CD14-positive monocyte (primary cell): ENCODE measurements around the gene RNF151. TPM values are rescaled to one million over a fixed set of nuclear protein-coding genes. Genes with fewer than 3 reads are reported as not detected.
A peak's percentile ranks its signal among the peaks of the same experiment; 100 is the strongest.

ENCODE experiments used
- DNase-seq, 3 donors: peaks; one replicate each; pipeline ENCODE4 v3.0.0-alpha.2; 2011 to 2022
- H2AFZ ChIP-seq: 2 replicates; pipeline ENCODE4 v1.6.0; 2012; ENCODE audit warnings: mild to moderate bottlenecking, low read depth, low read length, inconsistent platforms; ENCODE audit not compliant: insufficient read depth, poor library complexity, severe bottlenecking
- H3K27ac ChIP-seq, 2 donors: 1 replicate in 1 of 2; 2 replicates in 1 of 2; pipeline ENCODE4 v1.5.1; 2012 to 2013; ENCODE audit warnings: low read length in 2 of 2, control low read depth in 1 of 2, inconsistent platforms in 1 of 2, low read depth in 1 of 2, mild to moderate bottlenecking in 1 of 2
- H3K27me3 ChIP-seq, 2 donors: one replicate each; pipeline versions ENCODE4 v1.6.0 to v1.6.1; 2011 to 2013; ENCODE audit warnings: low read length in 2 of 2; ENCODE audit not compliant: control insufficient read depth in 2 of 2, insufficient read depth in 2 of 2
- H3K36me3 ChIP-seq, 2 donors: replicated peaks in 1 of 2; 1 replicate in 1 of 2; 2 replicates in 1 of 2; pipeline versions ENCODE4 v1.5.1 to v1.6.1; 2012 to 2013; ENCODE audit warnings: low read length in 2 of 2, control low read depth in 1 of 2, inconsistent platforms in 1 of 2, mild to moderate bottlenecking in 1 of 2; ENCODE audit not compliant: insufficient read depth in 2 of 2, control insufficient read depth in 1 of 2
- H3K4me1 ChIP-seq, 2 donors: 1 replicate in 1 of 2; 2 replicates in 1 of 2; pipeline versions ENCODE4 v1.5.1 to v1.6.1; 2012 to 2013; ENCODE audit warnings: low read length in 2 of 2, control low read depth in 1 of 2, inconsistent platforms in 1 of 2, mild to moderate bottlenecking in 1 of 2, moderate library complexity in 1 of 2; ENCODE audit not compliant: insufficient read depth in 2 of 2, control insufficient read depth in 1 of 2
- H3K4me2 ChIP-seq: replicated peaks from 2 replicates; pipeline ENCODE3; 2012; ENCODE audit warnings: low read length, moderate library complexity, mild to moderate bottlenecking; ENCODE audit not compliant: poor library complexity, severe bottlenecking; ENCODE audit errors: extremely low read depth
- H3K4me3 ChIP-seq, 3 experiments: fragments of 200-600 bp in 1 of 3; sonication (generic) in 1 of 3; replicated peaks in 1 of 3; 1 replicate in 2 of 3; 2 replicates in 1 of 3; pipeline ENCODE4 v1.5.1; 2011 to 2013; ENCODE audit warnings: low read length in 3 of 3, mild to moderate bottlenecking in 3 of 3, control low read depth in 2 of 3, low read depth in 2 of 3, inconsistent platforms in 1 of 3, moderate library complexity in 1 of 3
- H3K79me2 ChIP-seq: 2 replicates; pipeline ENCODE4 v1.6.0; 2012; ENCODE audit warnings: mild to moderate bottlenecking, control low read depth, inconsistent platforms, low read length, moderate library complexity; ENCODE audit not compliant: insufficient read depth
- H3K9ac ChIP-seq: 2 replicates; pipeline ENCODE4 v1.6.0; 2017; ENCODE audit warnings: low read length, mild to moderate bottlenecking; ENCODE audit not compliant: insufficient read depth, poor library complexity, severe bottlenecking
- H3K9me3 ChIP-seq, 2 donors: replicated peaks in 1 of 2; 1 replicate in 1 of 2; 2 replicates in 1 of 2; pipeline versions ENCODE4 v1.5.1 to v1.6.1; 2012 to 2013; ENCODE audit warnings: low read length in 2 of 2, control low read depth in 1 of 2; ENCODE audit not compliant: control insufficient read depth in 1 of 2, insufficient read depth in 1 of 2
- H4K20me1 ChIP-seq: 2 replicates; pipeline ENCODE4 v1.6.0; 2012; ENCODE audit warnings: mild to moderate bottlenecking, low read length, control low read depth, moderate library complexity; ENCODE audit not compliant: insufficient read depth
- H3K27ac Mint-ChIP-seq, 7 donors: one replicate each; pipeline ENCODE4 v1.8.0; 2020; ENCODE audit warnings: mild to moderate bottlenecking in 7 of 7, mixed read lengths in 7 of 7, moderate library complexity in 6 of 7, inconsistent platforms in 2 of 7
- H3K27me3 Mint-ChIP-seq, 3 donors: one replicate each; pipeline ENCODE4 v1.8.0; 2021 to 2022; ENCODE audit warnings: low read depth in 3 of 3, mild to moderate bottlenecking in 3 of 3, mixed read lengths in 3 of 3, moderate library complexity in 3 of 3, inconsistent platforms in 1 of 3
- H3K36me3 Mint-ChIP-seq, 2 donors: one replicate each; pipeline ENCODE4 v1.8.0; 2020; ENCODE audit warnings: mixed read lengths in 2 of 2, inconsistent platforms in 1 of 2, mild to moderate bottlenecking in 1 of 2
- H3K4me1 Mint-ChIP-seq: one replicate; pipeline ENCODE4 v1.8.0; 2020; ENCODE audit warnings: mild to moderate bottlenecking, mixed read lengths
- H3K4me3 Mint-ChIP-seq, 2 donors: one replicate each; pipeline ENCODE4 v1.8.0; 2020; ENCODE audit warnings: mild to moderate bottlenecking in 2 of 2, mixed read lengths in 2 of 2, moderate library complexity in 1 of 2
- H3K9me3 Mint-ChIP-seq, 7 donors: one replicate each; pipeline ENCODE4 v1.8.0; 2020 to 2022; ENCODE audit warnings: mixed read lengths in 7 of 7, mild to moderate bottlenecking in 6 of 7, moderate library complexity in 6 of 7, inconsistent platforms in 2 of 7
- WGBS: methylation state at CpG from one replicate; pipeline ENCODE4 v1.1.5; 2013; ENCODE audit warnings: missing lambda C conversion rate; ENCODE audit not compliant: insufficient coverage; 5-methylcytosine and 5-hydroxymethylcytosine counted together
- intact Hi-C, 2 donors: fragments of 100-400 bp; cut with micrococcal nuclease; formaldehyde crosslinking; loops; one replicate each; pipeline versions ENCODE4 v1.15.0 to v1.15.1; 2023
- polyA plus RNA-seq, 3 donors: library from polyadenylated mRNA; depleted of rRNA in 1 of 3; unstranded in 2 of 3; stranded (reverse) in 1 of 3; fragments of 300-500 nt in 2 of 3; fragments of >200 nt in 1 of 3; fragmentation: Illumina TruSeq in 2 of 3; gene quantifications; 1 replicate in 2 of 3; 2 replicates in 1 of 3; pipeline ENCODE4 v1.2.3, GENCODE V29; 2012 to 2021
- TF ChIP-seq, protein P1 (sequence below): fragments of 200-600 bp; IDR thresholded peaks from one replicate; pipeline ENCODE4 v1.8.0; 2022; ENCODE audit warnings: antibody characterized with exemption, mild to moderate bottlenecking

Gene RNF151
- polyA plus RNA-seq, 3 donors, result not detected

- peaks cover 0 to 17% of the 10 kb centered on the region in 2 donors for H3K9me3 ChIP-seq
- Mint-ChIP-seq H3K27ac (no peak overlapping the region), H3K9me3 (peaks cover 0 to 12% (median 5%) of the 10 kb centered on the region in 7 donors), H3K27me3 (peaks cover 46 to 61% (median 49%) of the 10 kb centered on the region in 3 donors), H3K36me3 (peaks cover 49 to 55% of the 10 kb centered on the region in 2 donors), H3K4me1 (peaks cover 6% of the 10 kb centered on the region), H3K4me3 (peak overlapping the region in 1 of 2 donors; percentile 57)
- intact Hi-C loops, result no loop called here
- no peak overlapping the region for H2AFZ ChIP-seq
- 93% methylated on average over 36 of the region's 37 CpGs for WGBS
- H4K20me1 ChIP-seq, result peaks cover 4% of the 10 kb centered on the region
- DNase-seq, result no peak
- H3K4me2 ChIP-seq, result no peak overlapping the region
- H3K79me2 ChIP-seq, result no peaks in the 10 kb centered on the region
- H3K36me3 ChIP-seq, result peaks cover 45 to 47% of the 10 kb centered on the region in 2 donors
- H3K4me1 ChIP-seq, result peaks cover 8 to 11% of the 10 kb centered on the region in 2 donors
- no peak overlapping the region for H3K27ac ChIP-seq
- peaks cover 30 to 48% of the 10 kb centered on the region in 2 donors for H3K27me3 ChIP-seq
- no peak overlapping the region for H3K9ac ChIP-seq
- H3K4me3 ChIP-seq, result no peak overlapping the region
- TF ChIP-seq, protein P1, sequence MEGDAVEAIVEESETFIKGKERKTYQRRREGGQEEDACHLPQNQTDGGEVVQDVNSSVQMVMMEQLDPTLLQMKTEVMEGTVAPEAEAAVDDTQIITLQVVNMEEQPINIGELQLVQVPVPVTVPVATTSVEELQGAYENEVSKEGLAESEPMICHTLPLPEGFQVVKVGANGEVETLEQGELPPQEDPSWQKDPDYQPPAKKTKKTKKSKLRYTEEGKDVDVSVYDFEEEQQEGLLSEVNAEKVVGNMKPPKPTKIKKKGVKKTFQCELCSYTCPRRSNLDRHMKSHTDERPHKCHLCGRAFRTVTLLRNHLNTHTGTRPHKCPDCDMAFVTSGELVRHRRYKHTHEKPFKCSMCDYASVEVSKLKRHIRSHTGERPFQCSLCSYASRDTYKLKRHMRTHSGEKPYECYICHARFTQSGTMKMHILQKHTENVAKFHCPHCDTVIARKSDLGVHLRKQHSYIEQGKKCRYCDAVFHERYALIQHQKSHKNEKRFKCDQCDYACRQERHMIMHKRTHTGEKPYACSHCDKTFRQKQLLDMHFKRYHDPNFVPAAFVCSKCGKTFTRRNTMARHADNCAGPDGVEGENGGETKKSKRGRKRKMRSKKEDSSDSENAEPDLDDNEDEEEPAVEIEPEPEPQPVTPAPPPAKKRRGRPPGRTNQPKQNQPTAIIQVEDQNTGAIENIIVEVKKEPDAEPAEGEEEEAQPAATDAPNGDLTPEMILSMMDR, result no peak
Observed at GRCh38 chr16:1978476-1979120, 11.9 kb downstream of the RNF151 start.

DNA sequence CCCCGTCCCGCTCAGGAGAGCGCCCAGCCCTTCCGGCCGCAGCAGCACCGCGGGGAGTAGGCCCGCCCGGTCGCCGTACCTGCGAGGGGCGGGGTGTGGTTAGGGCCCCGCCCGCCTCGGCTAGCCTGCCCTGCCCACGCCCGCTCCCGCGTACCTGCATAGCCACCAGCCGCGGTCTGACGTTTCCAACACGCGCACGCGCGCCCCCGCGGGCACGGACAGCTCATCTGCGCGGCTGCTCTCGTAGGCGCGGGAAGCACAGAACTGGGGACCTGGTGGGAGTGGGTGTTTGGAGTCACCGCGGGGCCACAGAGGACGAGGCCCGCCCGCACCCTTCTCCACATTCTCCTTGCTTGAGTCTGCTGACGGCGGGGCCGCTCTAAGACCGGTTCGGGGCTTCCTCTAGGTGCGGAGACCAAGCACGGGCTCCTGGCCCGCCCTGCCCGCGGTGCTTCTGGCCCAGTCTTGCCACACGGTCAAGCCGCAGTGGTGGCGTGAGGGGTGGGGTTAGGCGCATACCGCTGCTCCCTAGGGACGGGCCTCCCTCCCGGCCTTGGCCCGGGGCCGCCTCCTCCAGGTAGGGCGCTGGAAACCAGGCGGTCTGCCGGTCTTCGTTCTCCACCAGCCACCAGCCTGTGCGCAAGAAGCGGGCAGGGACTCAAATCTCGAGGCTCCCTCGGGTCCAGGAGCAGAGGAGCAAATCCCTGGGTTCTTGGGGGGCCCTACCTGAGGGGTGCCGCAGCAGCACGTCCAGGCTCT lies 12.8 kb downstream of the RNF151 start:
- H3K79me2 ChIP-seq, result no peaks in the 10 kb centered on the region
- DNase-seq, result no peak
- H3K9me3 ChIP-seq, result peaks cover 0 to 17% of the 10 kb centered on the region in 2 donors
- no peak overlapping the region for H3K27ac Mint-ChIP-seq
- peaks cover 9 to 17% of the 10 kb centered on the region in 2 donors for H3K4me1 ChIP-seq
- peaks cover 4% of the 10 kb centered on the region for H4K20me1 ChIP-seq
- no peak overlapping the region for H3K4me3 ChIP-seq
- no peak overlapping the region for H3K4me2 ChIP-seq
- H3K36me3 ChIP-seq, result peaks cover 41 to 43% of the 10 kb centered on the region in 2 donors
- WGBS, result 28% methylated on average over 42 of the region's 70 CpGs
- TF ChIP-seq, protein P1, result no peak
- peak overlapping the region in 1 of 2 donors; percentile 53 for H3K4me3 Mint-ChIP-seq
- H3K27ac ChIP-seq, result no peak overlapping the region
- H3K27me3 ChIP-seq, result peaks cover 30 to 48% of the 10 kb centered on the region in 2 donors
- H3K36me3 Mint-ChIP-seq, result peaks cover 45 to 48% of the 10 kb centered on the region in 2 donors
- no peak overlapping the region for H3K9ac ChIP-seq
- peaks cover 6% of the 10 kb centered on the region for H3K4me1 Mint-ChIP-seq
- H3K9me3 Mint-ChIP-seq, result peaks cover 0 to 12% (median 5%) of the 10 kb centered on the region in 7 donors
- intact Hi-C loops, result no loop called here
- H3K27me3 Mint-ChIP-seq, result peaks cover 46 to 63% (median 49%) of the 10 kb centered on the region in 3 donors
- no peak overlapping the region for H2AFZ ChIP-seq
